HG02852 (cell line): Measurements from ENCODE around the gene NTM.

Source experiments
- ATAC-seq: cut with Tn5 transposase; IDR thresholded peaks from one replicate; pipeline ENCODE4 v1.9.1; 2021; ENCODE audit warnings: mild to moderate bottlenecking, moderate library complexity; ENCODE audit not compliant: unreplicated experiment

NTM gene

DNA sequence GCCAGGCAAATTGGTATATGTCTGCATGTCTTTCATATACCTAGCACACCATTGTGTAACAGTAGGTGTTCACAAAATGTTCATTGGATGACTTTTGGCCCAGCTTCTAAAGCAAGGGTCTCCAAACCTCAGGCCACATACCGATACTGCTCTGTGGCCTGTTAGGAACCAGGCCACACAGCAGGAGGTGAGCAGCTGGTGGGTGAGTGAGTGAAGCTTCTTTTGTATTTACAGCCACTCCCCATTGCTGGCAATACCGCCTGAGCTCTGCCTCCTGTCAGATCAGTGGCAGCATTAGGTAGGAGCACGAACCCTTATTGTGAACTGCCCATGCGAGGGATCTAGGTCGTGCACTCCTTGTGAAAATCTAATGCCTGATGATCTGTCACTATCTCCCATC, 836.6 kb downstream of the NTM start:
- ATAC-seq = no peak

DNA sequence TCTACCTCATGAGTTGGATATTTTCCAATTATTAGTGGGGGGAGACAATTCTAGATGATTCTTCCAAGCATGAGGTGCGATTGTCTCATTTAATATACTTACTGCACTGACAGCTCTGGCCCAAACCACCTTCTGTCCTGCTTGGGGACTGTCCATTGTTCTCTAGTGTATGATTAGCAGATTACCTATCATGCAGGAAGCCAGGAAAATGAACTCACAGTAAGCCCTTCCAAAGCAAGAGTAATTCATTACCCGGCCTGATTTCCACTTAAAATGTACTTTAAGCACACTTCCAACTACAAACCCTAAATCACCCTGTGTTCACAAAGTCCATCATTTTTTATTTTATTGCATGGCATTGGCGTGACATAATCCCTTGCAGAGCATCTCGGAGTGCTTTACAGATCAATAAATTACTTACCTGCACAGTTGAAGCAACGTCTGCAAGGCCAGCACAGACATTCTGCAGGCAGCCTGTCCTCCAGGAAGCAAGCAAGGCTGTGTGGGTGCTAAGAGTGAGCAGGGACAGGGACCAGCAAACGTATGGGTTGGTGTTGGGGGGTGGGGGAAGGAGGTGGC, 838.2 kb downstream of the NTM start:
- ATAC-seq = no peak

DNA sequence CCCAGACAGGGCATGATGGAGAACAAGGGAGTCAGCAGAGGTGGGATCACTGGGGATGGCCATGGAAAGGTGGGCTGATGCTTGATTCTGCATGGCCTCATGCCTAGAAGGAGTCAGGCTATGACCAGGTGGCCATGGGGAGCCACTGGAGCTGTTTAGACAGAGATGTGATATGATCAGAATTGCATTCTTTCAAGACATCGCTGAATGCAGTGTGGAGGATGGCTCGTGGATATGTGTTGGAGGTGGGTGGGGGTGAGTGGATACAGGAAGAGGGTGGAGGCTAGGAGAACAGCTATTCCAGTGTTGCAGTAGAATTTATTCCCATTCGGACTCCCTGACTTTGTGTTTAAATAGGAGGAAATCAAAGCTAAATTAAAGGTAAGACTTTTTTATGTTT, 841.1 kb downstream of the NTM start:
- no peak for ATAC-seq

DNA sequence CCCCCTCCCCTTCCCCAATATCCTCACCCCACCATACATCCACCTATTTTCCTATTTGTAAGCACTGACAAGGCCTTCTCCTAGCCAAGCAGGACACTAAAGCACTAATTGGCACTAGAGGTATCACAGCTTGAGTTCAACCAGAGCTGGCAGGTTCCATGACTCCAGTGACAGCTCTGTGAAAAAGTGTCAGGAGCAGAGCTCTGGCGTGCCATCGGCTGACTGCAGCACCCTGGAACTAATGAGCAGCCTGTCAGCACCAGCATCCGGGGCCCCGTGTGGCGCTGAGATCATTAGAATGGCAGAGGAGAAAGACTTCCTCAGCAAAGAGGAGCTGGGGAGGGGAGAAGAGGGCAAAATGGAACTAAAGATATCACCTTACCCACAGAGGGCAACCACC, 847.4 kb downstream of the NTM start:
- no peak for ATAC-seq

DNA sequence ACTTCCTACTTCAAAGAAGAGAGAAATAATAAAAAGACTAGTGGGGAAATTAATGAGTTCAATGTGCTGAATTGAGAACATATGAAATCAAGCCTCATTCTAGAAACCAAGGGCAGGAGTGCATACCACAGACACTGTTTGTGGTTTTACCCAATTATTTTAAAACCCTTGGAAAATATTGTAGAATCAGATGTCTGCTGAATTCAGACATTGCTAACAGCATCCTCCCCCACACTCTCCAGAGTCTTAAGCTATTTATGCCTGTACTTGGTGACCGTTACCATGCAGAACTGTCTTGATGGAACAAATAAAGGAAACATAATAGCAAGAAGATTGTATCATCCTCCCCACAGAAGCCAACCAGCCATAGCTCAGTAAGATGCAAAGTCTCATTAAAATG, 850.1 kb downstream of the NTM start:
- no peak for ATAC-seq

DNA sequence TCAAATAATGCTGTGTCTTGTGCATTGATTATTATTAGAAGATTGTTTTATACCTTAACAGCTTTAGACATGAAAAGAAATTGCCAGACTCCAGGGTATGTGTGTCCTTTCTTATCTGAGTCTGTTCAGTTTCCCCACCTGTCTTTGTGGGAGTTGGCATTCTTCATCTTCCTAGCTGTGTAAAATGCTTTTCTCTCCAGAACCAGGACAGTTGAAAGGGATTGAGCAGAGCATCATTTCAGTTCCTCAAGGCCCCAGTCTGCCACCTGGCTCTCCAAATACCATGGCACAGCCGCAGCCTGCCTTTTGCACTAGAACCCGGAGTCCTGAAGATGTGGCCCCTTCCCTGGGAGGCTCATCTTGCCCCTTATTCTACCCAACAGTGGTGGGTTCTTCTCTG, 851.9 kb downstream of the NTM start:
- ATAC-seq = no peak

DNA sequence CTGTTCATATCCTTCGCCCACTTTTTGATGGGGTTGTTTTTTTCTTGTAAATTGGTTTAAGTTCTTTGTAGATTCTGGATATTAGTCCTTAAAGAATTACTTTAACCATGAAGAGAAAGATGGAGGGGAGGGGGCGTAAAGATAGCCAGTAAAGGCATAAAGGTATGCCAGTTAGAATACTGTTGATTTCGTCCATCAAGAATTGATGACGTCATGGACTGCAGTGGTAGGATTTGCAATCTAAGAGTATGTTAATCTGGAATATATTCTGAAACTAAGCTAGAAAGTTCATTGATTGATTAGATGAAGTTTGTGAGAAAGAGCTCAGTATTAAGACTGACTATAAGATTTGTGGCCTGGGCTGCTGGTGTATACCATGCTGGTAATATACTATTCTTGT, 856.1 kb downstream of the NTM start:
- no peak for ATAC-seq

DNA sequence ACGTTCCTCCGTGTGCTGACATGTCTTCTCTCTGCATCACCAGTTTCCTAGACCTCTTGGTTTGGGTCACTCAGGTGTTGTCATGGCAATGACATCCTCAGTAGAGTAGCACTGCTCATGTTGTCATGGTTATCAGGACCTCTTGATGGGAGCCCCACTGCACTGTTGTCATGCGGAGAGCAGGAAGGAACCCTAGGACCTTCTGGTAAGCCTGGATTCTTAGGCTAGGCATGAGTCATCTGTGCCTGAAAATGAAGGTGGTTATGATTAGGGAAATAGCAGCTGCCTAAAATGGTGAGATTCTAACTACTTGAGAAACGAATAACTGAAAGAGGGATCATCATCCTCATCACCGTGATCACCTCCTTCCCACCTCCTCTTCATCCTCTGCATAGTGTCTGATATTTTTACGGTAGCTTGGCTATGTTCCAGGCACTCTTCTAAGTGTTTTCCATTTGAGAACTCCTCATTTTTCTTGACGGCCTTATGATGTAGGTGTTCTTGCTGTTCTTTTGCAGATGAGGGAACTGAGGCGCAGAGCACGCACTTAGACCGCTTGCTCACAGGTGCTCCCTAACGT, 858.4 kb downstream of the NTM start:
- ATAC-seq = no peak

DNA sequence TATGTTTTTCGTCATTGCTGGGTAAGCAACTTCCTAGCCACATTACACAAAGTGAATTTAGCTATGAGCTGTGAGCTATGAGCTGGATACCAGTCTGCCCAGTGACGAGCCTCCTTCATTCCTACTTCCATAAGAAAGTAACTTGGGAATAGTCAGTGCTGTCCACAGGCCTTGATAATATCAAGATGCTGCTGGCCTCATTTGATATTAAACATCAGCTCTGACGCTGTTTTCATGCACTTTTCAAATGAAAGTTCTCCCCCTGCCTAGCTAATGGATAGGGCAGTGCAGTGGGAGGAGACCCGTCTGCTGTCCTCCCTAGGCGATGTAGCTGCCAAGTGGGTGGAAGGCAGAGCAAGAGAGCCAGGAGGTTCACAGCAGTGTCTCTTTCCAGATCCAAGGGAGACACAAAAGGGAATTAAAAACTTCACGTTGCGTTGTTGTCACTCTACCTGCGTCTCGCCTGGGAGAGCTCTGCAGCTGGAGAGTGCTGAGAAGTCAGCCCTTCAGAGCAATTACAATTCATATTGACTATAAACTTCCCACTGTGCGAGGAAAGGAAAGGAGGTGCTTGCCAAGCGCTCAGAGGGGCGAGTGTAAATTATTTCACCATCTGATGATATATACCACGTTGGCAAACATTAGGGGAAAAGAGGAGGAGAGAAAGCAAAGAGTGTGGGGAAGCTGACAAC, 861.4 kb downstream of the NTM start:
- ATAC-seq = no peak

DNA sequence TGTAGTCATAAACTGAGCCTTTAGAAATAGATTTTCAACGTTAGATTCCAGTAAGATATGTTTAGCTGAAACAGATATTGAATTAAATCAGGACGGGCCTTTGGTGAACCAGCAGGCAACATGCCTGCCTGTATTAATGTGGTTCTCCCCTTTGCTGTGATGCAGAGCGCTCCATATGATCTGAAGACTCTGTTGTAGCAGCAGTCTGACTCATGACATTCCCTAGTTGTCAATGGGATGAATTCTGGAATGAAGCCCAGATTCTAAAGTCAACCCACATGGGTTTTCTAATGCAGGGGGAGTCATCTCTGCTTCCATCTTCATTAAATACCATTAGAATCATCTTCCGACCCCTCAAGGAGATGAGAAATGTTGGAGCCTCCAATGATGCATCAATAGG, 864.5 kb downstream of the NTM start:
- no peak for ATAC-seq

DNA sequence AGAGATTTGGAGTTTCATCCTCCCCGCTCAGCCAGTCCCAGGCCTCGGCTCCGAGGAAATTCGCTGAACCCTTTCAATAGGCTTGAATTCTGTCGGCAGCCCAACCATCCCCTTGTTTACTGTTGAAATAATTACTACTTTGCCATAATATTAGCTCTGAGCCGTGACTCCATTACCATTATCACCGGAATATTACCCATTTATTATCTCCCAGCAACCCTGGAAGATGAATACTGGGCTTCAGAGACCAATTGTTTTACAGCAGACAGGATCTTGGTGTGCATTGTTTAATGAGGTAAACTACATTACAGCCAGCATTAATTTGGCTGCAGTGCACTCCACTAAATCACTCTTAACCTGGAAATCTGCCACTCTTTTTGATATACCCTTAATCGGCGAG, 867.4 kb downstream of the NTM start:
- no peak for ATAC-seq

DNA sequence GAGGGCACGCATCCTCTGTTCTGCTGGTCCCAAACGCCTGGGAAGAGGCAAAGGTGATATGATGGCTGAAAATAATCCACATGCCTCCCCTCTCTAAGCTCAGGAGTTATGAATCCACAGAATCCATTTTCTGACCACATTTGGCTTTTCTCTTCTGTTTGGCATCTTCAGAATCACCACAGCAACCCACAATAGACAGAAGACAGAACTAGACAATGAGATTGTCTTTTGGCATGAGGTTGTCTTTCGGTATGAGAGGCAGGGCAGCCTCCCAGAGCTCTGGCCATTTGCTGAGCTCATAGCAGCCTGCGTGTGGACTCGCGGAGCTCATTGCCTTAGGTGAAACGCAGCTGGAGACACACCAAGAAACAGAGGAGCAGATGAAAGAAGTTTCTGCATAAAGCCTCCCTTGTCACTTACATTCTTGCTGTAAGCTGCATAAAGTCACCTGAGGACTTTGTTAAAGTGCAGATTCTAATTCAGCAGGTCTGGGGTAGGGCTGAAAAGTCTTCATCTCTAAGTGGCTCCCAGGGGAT, 868.0 kb downstream of the NTM start:
- no peak for ATAC-seq

DNA sequence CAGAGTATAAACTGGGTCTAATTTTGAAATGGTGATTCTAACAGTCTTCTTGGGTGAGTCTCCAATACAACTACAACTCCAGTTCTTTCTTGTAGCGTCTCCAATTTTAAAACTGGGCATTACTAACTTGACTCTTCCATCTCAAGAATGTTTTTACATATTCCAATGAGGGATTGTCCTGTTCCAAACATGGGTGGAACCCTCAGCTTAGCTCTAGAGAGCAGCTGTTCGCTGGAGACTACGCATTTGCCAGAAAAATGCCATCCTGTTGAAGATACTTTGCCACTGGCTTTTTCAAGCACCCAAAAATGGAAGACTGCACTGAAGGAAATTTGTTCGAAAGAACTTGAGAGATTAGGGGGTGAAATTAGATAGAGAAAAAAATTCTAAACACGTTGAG, 870.0 kb downstream of the NTM start:
- ATAC-seq = no peak

DNA sequence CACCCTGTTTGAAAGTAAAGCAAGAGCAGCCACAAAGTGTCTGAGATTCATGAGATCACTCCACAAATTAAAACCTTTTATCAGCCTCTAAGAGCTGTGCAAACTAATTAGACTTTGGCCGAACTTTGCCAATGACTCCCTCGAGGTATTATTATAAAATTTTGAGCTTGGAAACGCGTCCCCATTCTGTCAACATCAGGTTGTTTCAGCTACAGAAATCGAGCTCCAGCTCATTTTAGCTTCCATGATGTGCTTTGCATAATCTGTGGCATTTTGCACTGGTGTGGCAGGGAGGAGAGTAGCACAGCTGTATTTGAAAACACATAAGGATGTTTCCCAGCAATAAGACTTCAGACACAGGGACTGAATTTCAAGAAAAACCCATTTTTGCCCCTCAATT, 872.2 kb downstream of the NTM start:
- no peak for ATAC-seq

DNA sequence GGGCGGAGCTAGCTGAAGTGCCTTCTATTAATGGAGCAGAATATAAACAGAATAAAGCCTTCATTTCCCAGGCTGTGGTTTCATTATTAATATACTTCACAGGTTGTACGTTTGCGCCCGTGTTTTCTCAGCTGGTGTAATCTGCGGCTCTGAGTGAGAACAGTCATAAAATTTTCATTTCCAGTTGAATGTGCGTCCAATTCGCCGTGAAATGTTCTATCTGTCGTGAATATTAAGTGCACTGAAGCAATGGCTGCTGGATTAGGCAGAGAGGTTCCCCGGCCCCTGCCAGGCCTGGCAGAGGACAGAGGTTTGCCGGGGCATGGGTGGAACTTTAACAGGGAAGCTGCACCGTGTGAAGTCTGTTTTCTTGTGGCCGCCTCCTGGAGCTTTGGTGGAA, 874.4 kb downstream of the NTM start:
- ATAC-seq = no peak

DNA sequence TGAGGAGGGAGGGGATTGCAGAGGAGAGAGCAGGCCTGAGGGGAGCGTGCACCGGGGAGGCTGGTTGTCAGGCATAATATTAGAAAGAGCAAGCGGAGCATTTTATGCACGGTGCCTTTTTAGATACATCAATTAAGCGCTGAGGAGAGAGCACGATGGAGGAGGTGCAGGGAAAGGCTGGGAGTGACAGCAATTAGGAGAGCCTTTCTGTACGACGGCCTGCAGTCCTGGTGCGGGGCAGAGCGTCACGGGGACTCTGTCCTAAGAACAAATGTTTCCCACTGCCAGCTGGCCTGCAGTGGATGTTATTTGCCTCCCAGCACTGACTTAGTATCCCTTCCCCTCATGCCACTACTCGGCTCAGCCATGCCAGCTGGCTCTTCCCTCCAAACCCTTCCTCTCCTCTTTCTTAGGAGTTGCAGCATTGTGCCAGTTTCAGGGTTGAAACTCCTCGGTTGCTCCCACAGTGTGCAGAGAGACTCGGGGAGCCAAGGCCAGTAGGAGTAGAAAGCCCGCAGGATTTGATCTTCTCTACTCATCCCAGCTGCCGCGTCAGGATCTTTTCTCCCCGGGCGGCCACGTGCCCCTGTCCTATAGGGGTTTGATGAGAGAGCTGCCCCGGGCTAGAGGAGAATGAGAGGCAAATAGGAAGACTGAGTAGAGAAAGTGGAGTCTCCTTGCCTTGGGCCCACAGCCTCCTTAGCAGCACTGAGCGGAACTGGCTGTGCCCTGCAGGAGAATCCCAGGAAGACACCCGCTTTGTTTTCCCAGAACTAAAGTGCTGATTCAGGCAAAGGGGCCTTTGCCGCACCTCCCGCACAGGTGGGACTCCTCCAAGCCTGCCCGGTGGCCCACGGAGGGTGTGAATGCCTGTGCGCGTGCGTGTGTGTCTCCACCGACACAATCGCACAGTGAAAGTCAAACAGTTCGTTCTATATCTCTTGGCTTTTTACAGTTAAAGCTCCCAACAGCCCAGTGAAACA, 875.3 kb downstream of the NTM start:
- ATAC-seq = no peak

DNA sequence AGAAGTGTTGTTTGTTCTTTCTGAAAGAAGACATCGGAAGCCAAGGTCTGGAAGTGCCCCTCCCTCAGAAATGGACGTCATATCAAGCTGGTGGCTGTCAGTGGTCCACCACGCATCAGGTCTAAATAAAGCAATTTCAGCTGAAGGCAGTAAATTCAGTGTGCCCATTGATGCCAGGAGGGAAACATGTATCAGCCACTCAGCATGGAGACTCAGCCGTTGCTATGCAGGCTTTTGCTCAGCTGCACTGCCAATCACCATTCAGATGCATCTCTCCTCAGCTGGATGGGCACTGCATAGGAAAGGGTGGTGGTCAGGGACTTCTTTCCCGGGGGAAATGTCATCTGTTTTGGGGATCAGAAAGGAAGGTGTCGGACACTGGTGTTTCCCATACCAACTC, 878.2 kb downstream of the NTM start:
- ATAC-seq = no peak

DNA sequence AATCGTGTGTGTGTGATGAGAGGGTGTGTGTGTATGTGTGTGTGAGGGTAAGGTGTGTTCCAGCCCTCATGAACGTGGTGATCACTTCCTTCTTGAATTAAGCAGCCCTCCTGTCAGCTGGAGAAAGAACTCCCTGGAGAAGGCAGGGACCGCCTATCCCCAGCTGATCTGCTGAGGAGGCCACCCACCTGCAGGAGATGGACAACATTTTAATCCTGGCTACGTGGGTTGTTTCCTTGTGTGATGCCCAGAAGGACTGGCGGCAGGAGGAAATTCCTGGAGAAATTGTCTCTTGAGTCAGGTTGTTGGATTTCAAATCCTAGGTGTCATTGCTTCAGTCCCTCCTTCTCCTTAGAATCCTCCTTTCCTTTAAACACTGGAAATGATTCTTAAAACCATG, 878.8 kb downstream of the NTM start:
- no peak for ATAC-seq

DNA sequence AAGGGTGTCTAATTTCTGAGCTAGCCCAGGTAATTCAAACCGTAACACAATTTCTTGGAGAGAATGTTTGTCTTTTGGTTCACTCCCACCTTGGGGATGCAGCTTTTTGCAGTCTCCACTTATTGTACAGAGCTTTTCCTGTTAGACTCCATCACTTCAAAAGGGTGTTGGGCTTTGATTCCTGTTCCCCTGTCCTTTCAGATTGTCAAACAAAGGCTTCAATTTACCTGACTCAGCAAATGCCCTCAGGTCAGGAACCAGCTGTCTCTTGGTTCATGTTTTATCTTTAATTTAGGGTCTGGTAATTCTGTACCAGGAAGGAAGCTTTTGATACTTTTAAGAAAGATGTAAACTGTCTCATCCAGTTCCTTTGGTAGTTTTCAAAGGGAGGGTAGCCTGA, 880.6 kb downstream of the NTM start:
- ATAC-seq = no peak

DNA sequence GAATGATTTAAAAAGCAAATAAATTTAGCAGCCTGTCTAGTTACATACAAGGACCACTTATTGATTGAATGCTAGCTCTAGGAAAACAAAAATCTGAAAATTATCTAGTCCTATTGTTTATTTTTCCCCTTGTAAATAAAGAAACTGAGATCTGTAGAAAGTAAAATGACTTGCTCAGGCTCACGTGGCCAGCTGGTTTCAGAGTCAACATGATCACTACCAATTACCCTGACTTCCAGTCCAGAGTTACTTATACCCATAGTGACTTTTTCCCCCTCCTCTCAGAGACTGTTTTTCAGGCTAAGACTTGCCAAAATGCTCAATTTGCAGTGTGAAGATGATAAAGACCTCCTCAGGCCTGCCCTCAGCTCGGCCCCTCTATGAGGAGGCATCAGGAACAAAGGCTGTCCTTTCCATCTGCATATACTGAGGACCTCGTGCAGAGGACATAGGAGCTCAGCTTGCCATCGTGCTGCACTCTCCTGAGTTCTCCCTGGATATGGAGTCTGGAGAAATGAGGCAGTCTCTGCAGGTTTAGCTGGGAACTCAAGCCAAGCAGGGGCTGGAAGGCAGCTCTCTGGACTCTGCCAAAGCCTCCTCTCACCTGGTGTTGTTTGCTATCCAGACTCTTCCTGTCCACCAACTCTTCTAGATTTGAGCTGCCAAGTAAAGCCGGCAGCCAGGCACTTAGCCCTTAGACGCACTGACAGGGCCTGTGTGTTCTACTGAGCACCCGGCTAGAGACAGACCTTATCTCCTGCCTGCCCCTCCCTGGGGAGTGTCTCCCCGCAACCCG, 883.3 kb downstream of the NTM start:
- ATAC-seq = no peak

DNA sequence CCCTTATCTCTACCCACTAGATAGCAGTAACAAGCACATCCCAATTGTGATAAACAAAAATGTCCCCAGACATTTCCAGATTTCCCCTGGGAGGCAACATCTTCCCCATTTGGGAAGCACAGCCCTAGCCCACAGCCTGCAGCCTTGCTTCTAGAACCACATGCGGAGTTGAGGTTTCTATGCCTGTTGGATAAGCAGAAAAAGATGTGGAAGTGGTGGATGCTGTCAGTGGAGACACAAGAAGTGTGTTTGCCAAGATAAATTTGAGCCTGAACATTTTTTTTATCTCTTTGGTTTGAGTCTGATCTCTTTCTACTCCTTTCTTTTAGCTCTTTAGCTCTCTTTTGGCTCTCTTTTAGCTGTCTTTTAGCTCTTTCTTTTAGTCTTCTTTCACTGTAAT, 884.5 kb downstream of the NTM start:
- ATAC-seq = no peak
